ENCODE data around the gene TUBGCP3.
"Not testable (repeated sequence)": the region's sequence is repeated elsewhere in the genome, so short reads cannot be mapped to it uniquely, and the experiment has no call there.

TUBGCP3 gene

GRCh38 chr13:112576191-112576590, 11.8 kb downstream of the TUBGCP3 start:
- peak; percentile 30 for DNase-seq

- DNase-seq, result no peak
These were observed 12.3 kb downstream of the TUBGCP3 start for GRCh38 chr13:112575675-112576074.

DNA sequence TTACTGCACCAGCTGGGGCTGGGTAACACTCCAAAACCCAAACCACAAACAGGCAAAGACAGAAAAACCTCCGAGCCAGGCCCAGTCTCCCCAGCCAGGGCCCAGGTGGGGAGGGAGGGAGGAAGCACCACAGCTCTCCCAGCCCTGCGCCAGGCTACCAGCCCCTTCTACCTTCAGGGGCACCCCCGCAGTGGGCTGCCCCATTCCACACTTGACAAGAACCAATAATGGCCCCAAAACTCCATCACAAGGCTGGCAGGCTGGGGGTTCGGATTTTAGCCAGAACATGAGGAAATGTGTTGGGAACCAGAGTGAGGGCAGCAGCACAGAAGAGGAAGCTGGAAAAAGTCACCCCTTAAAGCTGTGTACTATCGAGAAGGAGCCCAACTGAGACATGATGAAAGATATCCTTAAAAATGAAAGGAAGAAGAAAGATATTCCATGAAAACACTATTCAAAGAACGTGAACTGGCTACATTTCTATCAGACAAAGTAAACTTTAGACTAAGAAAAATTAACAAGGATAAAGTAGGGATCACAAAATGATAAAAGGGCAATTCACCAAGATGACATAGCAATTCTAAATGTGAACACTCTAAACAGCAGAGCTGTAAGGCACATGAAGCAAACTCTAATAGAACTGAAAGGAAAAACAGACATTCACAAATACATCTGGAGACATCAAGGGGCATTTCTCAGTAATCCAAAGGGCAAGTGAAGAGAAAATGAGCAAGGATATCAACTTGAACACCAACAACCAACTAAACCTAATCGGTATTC, 12.9 kb downstream of the TUBGCP3 start:
- no peak for DNase-seq

DNA sequence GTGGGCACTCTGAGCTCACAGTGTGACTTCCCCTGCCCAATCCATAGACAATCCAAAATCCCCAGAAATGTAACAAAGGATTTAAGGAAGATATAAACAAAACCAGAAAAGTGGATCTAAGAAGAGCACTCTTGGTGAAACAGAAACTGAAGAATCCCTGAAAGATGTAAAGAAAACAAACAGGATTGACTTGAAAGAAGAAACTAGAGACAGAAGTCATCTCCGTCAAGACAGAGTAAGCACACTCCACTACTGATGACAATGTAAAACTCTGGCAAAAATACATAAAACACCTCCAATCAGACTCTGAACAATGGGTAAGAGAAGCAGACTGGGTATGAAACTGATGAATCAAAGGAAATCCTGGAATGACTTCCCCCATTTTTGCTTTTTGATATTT, 13.5 kb downstream of the TUBGCP3 start:
- no peak for DNase-seq

DNA sequence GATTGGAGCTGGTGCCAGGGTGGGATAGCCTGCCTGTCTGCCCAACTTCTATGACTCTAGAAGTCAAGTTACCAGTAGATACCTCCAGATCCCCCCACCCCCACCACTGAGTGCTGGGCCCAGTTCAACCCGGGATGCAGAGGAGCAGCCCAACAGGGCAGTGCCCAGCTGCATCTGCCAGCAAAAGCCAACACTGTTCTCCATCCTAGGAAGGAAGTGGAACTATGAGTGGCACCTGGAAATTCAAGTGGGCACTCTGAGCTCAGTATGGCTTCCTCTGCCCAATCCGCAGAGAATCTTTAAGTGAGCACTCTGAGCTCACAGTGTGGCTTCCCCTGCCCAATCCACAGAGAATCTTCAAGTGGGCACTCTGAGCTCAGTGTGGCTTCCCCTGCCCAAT, 14.2 kb downstream of the TUBGCP3 start:
- DNase-seq, result peak; percentile 6

- DNase-seq, result no peak
These were observed 15.6 kb downstream of the TUBGCP3 start for GRCh38 chr13:112572366-112572765.

DNA sequence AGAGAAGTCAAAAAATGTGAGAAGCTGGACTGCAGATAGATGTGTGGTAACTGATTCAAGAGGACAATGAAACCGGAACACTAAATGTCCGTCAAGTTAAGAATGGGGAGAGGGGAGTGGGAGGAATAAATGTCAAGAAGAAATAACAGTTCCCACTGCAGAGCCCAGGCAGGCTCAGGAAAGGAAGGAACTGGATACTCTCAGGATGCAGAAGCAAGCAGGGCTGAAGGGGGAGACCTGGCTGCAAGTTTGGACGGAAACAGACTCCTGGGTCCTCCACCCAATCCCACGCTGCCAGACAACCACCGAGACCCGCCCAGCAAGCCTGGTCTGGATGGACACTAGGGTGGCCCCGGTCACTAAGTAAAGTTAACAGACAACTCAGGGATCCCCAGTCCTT, 18.1 kb downstream of the TUBGCP3 start:
- DNase-seq, result no peak

DNA sequence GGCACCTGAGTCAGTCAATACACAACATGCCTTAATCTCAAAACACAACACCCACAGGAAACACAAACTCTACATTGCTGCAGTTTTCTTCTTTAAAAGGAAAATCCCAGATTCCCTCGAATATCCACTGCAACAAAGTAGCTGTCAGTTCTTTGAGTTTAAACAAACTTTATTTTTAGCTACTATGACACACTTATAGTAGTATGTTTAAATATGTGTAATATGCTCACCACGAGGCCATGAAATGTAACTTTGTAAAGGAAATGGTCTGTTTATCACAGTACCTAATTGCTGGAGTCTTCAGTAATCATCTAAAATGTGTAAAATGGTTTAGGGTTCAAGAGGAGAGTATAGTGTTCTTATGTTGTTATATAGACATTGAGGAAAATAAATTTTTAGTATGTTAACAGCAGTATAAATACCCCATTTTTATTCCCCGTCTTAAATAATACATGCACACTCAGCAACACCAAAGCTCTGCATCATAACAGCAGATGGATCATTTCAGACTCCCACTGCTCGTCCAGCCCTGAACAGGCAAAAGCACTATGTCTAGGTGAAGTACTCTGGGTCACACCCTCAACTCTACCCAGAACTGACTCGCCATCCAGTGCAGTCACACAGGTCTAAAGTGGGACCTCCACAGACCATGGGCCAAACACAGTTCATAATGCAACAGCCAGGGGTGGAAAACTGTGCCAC, 20.6 kb downstream of the TUBGCP3 start:
- no peak for DNase-seq

GRCh38 chr13:112562786-112563383, 25.1 kb downstream of the TUBGCP3 start:
- DNase-seq, result no peak

GRCh38 chr13:112562254-112562653, 25.7 kb downstream of the TUBGCP3 start:
- no peak for DNase-seq

DNA sequence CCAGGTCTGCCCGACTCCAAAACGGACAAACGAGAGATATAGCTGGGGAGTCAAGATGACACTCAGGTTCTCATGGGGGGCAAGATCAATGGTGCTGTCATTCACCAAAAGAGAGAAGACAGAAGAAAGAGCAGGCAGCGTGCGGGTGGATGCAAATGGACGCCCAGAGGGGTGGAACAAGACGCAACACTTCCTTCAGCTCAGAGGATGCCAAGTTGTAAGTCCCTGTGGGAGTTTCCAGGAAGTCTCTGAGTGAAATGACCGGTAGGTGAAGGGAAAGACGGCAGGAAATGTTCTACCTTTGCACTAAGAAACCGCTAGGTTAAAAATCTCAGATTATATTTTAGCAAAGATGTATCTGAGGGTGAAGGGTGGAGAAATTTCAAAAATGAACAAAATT, 26.5 kb downstream of the TUBGCP3 start:
- no peak for DNase-seq

DNA sequence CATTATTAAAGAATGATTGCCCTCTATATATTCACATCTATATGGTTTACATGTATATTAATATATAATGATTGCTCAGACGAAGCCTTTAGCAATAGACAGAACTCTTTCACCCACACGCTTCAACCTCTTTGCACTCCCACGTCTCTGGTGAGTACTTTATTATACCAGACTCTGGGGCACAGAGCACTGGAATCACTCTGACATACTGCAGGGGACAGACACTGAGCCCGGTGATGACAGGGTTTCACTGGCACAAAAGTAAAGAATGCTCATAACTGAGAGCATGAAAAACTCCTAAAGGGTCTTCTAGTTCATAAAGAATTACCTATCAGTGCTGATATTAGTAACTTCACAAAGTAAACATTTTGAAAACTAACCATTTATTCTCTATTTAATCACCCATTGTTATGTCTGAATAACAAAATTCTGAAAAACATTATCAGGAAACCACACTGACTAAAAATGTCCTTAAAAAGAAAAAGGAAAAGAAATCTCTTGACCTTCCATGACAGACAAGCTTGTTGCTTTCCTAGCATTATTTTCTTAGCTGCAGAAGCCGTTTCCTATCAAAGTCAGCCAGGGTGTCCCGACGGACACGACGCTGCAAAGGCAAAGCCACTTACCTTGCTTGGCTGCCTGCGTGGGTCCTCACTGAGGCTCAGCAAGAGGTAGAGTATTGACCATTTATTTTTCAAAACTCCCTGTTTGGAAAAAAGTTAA, 29.1 kb downstream of the TUBGCP3 start:
- DNase-seq, result no peak

- DNase-seq, result no peak
These were observed 31.4 kb downstream of the TUBGCP3 start for GRCh38 chr13:112556600-112556999.

DNA sequence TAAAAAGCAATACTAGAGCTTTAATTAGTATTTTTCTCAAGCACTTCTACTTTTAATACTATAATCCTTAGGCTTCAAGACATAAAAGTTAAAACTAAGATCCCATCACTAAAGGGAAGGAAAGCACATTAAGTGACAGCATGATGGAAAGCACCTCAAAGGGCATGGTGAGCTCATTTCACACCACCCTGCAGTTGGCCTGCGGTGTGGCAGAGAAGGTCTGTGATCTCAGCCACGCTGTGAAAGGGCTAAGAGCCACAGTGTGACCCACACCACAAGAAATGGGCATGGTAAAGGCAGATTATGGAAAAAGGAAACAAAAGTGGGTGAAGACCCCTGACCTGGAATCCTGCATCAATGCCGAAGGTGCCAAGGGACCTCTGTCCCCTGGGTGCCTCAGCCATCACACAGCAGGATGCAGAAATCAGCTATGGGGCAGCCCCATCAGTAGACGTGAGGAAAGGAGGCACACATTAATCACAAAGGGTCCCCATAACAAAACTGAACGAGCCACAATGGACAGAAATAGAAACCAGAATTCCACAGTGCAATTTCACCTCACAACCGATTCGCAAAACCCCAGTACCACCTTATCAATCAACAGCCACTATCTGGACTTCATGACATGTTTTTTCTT, 33.6 kb downstream of the TUBGCP3 start:
- DNase-seq, result no peak

- DNase-seq, result not testable (repeated sequence)
These were observed 39.0 kb downstream of the TUBGCP3 start for GRCh38 chr13:112548975-112549374.

- DNase-seq, result no peak
These were observed 42.1 kb downstream of the TUBGCP3 start for GRCh38 chr13:112545856-112546255.

DNA sequence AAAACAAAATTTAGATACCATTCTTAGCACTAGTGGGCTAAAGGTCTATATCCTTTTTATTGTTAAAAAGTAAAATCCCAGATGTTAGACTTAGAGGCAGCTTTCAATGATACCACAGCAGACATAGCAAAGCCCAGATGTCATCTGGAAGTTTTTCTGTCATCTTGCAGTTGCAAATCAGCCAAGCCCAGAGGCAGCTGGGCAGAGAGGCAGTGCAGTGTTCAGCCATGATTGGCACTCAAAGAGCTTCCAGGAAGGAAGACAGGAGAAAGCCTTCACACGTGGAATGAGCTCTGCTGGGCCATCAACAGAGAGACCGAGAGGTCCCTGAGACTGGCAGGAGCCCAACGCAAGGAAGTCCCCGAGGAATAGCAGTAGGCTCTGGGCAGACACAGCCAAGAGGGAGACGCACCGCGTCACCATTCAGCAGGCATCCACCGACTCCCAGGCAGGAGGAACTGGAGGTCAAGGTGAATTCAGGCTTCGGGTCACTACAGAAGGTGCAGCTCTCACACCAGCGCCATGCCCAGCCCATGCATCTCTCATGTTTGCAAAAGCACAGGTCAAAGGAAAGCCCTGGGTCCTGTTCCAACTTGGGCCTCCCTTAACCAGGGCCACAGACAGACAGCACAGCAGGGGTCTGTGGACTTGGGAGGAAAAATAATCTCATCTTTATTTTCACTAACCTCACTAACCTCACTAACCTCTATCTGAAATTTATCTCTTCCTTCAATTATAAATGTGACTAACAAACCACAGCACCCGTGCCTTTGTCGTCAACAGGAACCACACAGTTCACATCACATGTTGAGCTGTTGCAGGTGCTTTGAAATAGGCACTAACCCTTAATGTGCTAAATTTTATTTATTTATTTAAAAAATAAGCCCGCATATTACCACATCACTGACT, 54.9 kb downstream of the TUBGCP3 start:
- no peak for DNase-seq

- DNase-seq, result no peak
These were observed 56.6 kb downstream of the TUBGCP3 start for GRCh38 chr13:112531263-112531794.

DNA sequence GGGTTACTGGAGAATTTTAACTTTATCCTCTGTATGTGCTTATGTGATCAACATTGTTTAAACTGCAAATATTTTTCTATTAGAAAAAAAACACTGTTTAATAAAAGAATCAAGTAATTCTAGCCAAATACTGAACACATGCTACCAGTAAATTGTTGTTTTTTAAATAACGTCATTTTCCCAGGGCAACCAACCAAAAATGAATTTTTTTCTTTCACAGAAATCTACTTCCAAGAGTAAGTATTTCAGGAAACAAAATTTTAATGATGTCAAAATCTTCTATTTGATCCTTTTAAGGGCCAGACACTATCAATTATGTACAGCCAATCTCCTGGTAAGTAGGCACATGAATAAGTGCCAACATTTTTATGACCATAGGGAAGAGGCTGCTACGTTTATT, 57.1 kb downstream of the TUBGCP3 start:
- no peak for DNase-seq

- DNase-seq, result no peak
These were observed 58.7 kb downstream of the TUBGCP3 start for GRCh38 chr13:112529216-112529615.

GRCh38 chr13:112526146-112526853, 61.7 kb downstream of the TUBGCP3 start:
- no peak for DNase-seq
